GM06990 (cell line): ENCODE measurements around the gene SUPT6H.

Experiments
- DNase-seq: peaks from one replicate; pipeline ENCODE4 v3.0.0-alpha.2; 2011; ENCODE audit not compliant: insufficient read length; ENCODE audit errors: extremely low read depth
- H3K27me3 ChIP-seq: replicated peaks from 2 replicates; pipeline ENCODE4 v1.6.0; 2011; ENCODE audit warnings: low read length; ENCODE audit not compliant: control insufficient read depth, insufficient read depth
- H3K36me3 ChIP-seq: 2 replicates; pipeline ENCODE4 v1.5.1; 2011; ENCODE audit warnings: low read length; ENCODE audit not compliant: control insufficient read depth, insufficient read depth
- H3K4me3 ChIP-seq: replicated peaks from 2 replicates; pipeline ENCODE4 v1.5.1; 2011; ENCODE audit warnings: low read depth, mild to moderate bottlenecking, control low read depth, low read length
- CTCF ChIP-seq: IDR thresholded peaks from 2 replicates; pipeline ENCODE4 v1.5.1; 2011; ENCODE audit warnings: low read length, control low read depth, mild to moderate bottlenecking, inconsistent platforms; ENCODE audit not compliant: insufficient read depth, poor library complexity, severe bottlenecking

SUPT6H gene

GRCh38 chr17:28715217-28715616, 53.2 kb downstream of the SUPT6H start:
- H3K27me3 ChIP-seq, result no peaks in the 10 kb centered on the region; the same call in 1 of the 2 replicates
- DNase-seq, result no peak
- H3K4me3 ChIP-seq, result no peak overlapping the region
- no peak for TF ChIP-seq CTCF
- no peaks in the 10 kb centered on the region for H3K36me3 ChIP-seq

GRCh38 chr17:28716740-28717577, 55.0 kb downstream of the SUPT6H start:
- Histone ChIP-seq H3K27me3 (no peaks in the 10 kb centered on the region; the same call in 1 of the 2 replicates), H3K4me3 (no peak overlapping the region), H3K36me3 (peaks cover 10% of the 10 kb centered on the region)
- TF ChIP-seq CTCF, result no peak
- DNase-seq, result peak; percentile 63

- Histone ChIP-seq H3K36me3 (peaks cover 15% of the 10 kb centered on the region), H3K27me3 (no peaks in the 10 kb centered on the region; the same call in 1 of the 2 replicates), H3K4me3 (no peak within 1 kb of the TSS)
- peak; percentile 75 for DNase-seq
- no peak for TF ChIP-seq CTCF
Observed at GRCh38 chr17:28717578-28718332, 55.8 kb downstream of the SUPT6H start, which contains the start of gene RAB34. RAB34 (minus strand) TSS chr17:28717868; CDS start chr17:28717266, 602 bp downstream.

- Histone ChIP-seq H3K36me3 (peaks cover 17% of the 10 kb centered on the region), H3K4me3 (no peak overlapping the region), H3K27me3 (no peaks in the 10 kb centered on the region; the same call in 1 of the 2 replicates)
- TF ChIP-seq CTCF, result no peak
- no peak for DNase-seq
Observed at GRCh38 chr17:28718333-28719020, 56.5 kb downstream of the SUPT6H start.

- Histone ChIP-seq H3K27me3 (no peaks in the 10 kb centered on the region; the same call in 1 of the 2 replicates), H3K36me3 (peaks cover 19% of the 10 kb centered on the region), H3K4me3 (peak overlapping the region; percentile 61)
- DNase-seq, result no peak
- TF ChIP-seq CTCF, result no peak
Observed at GRCh38 chr17:28719021-28719433, 57.0 kb downstream of the SUPT6H start.
